Stomach (tissue), 4 donors: ENCODE data around the gene PPP1R9A.

Experiments
- EP300 ChIP-seq: sonication (generic); formaldehyde crosslinking; IDR thresholded peaks from one replicate; pipeline ENCODE4 v1.6.1; 2017; ENCODE audit warnings: antibody characterized with exemption
- POLR2A ChIP-seq, 4 donors: fragments of 450-650 bp; IDR thresholded peaks; one replicate each; pipeline ENCODE4 v1.6.1; 2016; ENCODE audit warnings: antibody characterized with exemption in 4 of 4, control low read depth in 2 of 4, mild to moderate bottlenecking in 1 of 4, moderate library complexity in 1 of 4
- POLR2AphosphoS5 ChIP-seq, 3 donors: sonication (generic); formaldehyde crosslinking; IDR thresholded peaks; one replicate each; pipeline ENCODE4 v1.6.1; 2016; ENCODE audit warnings: antibody characterized with exemption in 3 of 3
- TF ChIP-seq, protein P1 (sequence below), 7 experiments: fragments of 450-650 bp in 4 of 7; fragments of 200-600 bp in 3 of 7; sonication (generic) in 3 of 7; IDR thresholded peaks; one replicate each; pipeline ENCODE4 v1.5.1; 2016 to 2019; ENCODE audit warnings: antibody characterized with exemption in 7 of 7, control low read depth in 2 of 7, mild to moderate bottlenecking in 1 of 7

DNA sequence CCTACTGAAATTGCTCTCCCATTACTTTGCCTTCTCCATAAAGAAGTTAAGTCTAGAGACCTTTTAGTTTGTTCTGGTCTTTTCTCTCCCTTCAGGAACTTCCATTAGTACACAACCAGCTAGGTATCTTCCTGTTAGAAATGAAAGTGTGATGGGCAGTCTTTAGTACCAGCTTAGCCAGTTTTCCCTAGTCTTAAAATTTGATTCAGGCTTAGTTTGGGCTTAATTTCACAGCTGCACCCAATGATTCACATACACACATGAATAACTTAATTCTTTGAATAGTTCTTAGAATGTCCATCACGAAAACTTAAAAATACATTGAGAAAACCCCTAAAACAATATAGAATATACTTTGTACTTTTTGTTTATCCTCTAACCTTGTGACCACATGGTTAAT is 2.4 kb upstream of the PPP1R9A start:
- TF ChIP-seq, protein P1, sequence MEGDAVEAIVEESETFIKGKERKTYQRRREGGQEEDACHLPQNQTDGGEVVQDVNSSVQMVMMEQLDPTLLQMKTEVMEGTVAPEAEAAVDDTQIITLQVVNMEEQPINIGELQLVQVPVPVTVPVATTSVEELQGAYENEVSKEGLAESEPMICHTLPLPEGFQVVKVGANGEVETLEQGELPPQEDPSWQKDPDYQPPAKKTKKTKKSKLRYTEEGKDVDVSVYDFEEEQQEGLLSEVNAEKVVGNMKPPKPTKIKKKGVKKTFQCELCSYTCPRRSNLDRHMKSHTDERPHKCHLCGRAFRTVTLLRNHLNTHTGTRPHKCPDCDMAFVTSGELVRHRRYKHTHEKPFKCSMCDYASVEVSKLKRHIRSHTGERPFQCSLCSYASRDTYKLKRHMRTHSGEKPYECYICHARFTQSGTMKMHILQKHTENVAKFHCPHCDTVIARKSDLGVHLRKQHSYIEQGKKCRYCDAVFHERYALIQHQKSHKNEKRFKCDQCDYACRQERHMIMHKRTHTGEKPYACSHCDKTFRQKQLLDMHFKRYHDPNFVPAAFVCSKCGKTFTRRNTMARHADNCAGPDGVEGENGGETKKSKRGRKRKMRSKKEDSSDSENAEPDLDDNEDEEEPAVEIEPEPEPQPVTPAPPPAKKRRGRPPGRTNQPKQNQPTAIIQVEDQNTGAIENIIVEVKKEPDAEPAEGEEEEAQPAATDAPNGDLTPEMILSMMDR (IDR thresholded peaks at IDR 0.05), result no peak
- TF ChIP-seq POLR2AphosphoS5 (IDR thresholded peaks at IDR 0.05) (no peak), POLR2A (IDR thresholded peaks at IDR 0.05) (no peak), EP300 (no peak)
